Measurements from ENCODE around the gene JAKMIP1.

The JAKMIP1 gene

GRCh38 chr4:6065166-6065565, 135.2 kb downstream of the JAKMIP1 start:
- no peak for DNase-seq (ENCODE audit: low spot score)

DNA sequence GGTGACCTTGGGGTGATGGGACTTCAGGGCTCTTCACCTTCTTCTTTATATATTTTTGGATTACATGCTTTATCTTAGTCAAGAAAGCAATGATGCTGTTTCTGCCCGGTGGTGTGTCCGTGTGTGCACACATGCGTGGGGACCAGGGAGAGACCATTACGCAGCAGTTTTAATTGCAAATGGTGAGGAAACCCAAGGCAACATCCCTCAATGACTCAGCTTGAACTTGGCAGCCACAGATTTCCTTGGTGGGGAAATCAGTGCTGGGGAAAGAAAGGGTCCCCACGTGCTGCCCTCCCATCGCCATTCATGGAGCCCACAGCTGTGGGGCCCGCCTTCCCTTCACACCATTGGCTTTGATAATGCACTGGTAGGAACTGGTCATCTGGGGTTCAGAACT, 136.0 kb downstream of the JAKMIP1 start:
- DNase-seq (ENCODE audit: low spot score): no peak

DNA sequence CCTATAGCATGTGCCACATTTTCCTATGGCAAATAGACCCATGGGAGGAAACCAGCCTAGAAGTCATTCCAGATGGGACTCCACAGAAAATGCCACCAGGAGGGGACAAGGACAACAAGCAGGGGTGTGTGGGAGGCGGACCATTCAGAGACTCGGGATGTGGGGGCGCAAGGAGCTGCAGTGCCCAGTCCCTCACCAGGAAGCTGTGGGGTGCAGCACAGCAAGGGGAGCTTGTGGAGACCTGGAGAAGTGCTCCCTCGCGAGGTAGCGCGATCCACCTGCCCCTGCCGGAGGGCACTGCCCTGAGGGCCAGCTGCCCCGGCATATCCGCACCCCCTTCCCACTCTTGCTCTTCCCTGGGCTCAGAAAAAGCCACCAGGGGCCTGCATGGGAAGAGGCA, 136.7 kb downstream of the JAKMIP1 start:
- DNase-seq (ENCODE audit: low spot score): no peak

- no peak for DNase-seq (ENCODE audit: low spot score)
Observed at GRCh38 chr4:6062133-6062532, 138.2 kb downstream of the JAKMIP1 start.

DNA sequence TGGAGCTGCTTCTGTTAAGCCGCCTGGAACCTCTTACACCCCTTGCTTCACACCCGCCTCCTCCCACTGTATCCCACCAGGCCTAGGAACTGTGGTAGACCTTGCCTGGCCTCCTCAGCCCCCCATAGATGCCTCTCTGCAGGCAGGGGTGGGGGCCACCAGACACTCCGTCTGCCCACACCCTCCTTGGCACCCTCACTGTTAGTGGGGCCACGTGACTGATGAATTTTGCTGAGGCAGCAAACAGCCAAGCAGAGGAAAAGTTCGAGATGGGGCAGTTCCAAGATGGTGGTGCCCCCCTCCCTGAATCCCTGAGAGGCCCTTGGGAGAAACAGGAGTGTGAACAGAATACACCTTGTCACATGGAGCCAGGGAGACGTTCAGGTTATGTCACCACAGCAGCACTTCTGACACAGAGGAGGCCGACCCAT, 141.0 kb downstream of the JAKMIP1 start:
- no peak for DNase-seq (ENCODE audit: low spot score)

- no peak for DNase-seq (ENCODE audit: low spot score)
Observed at GRCh38 chr4:6058531-6059374, 141.6 kb downstream of the JAKMIP1 start.

- peak; percentile 32 for DNase-seq (ENCODE audit: low spot score)
Observed at GRCh38 chr4:6056976-6057766, 143.2 kb downstream of the JAKMIP1 start.

DNA sequence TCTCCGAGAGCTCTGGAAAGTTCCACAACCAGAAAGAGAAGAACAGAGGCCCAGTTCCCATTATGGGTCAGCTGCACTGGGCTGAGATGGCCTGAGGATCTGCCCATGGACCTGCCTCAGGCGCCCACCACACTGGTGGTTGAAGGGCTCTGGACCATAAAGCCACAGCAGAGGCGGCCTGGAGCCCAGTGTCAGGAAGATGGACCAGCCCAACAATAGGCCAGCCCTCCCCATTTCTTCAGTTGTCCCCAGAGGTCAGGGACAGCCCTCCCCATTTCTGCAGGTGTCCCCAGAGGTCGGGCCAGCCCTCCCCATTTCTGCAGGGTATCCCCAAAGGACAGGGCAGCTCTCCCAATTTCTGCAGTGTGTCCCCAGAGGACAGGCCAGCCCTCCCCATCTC, 144.9 kb downstream of the JAKMIP1 start:
- DNase-seq (ENCODE audit: low spot score): no peak

GRCh38 chr4:6055030-6055429, 145.3 kb downstream of the JAKMIP1 start:
- no peak for DNase-seq (ENCODE audit: low spot score)

DNA sequence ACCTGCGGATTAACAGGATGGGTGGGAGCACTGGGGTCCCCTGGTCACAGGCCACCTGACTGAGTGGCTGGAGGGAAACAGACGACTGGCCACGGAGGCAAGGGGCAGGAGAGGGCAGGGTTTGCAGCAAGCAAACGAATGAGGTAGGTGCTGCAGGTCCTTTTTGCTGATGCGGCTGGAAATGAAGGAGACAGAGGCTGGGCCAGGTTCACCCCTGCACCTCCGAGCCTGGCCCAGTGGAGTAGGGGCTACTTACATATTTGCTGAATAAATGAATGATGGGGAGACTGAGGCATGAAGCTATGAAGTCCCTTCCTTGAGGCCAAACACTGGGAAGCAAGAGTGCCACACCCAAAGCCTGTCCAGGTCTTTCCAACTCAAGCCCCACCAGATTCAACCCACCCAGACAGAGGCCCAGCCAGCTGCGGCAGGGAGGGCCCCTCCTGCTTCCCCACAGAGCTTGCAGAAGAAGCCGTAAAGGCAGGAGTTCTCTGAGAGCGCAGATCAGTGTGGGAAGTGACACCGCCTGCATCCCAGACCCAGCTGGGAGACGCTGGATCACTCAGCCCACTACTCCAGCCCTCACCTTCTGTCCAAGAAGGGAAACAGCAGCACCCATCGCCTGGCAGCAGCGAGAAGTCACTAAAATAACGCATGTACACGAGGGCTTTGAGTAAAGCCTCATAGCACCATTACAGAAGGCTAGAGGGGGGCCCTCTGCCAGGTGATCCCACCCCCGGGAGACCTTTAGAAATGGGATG, 146.0 kb downstream of the JAKMIP1 start:
- DNase-seq (ENCODE audit: low spot score): no peak

GRCh38 chr4:6052679-6053078, 147.7 kb downstream of the JAKMIP1 start:
- DNase-seq (ENCODE audit: low spot score): no peak

- DNase-seq (ENCODE audit: low spot score): no peak
Observed at GRCh38 chr4:6050551-6050950, 149.8 kb downstream of the JAKMIP1 start.

GRCh38 chr4:6049985-6050384, 150.4 kb downstream of the JAKMIP1 start:
- DNase-seq (ENCODE audit: low spot score): no peak

DNA sequence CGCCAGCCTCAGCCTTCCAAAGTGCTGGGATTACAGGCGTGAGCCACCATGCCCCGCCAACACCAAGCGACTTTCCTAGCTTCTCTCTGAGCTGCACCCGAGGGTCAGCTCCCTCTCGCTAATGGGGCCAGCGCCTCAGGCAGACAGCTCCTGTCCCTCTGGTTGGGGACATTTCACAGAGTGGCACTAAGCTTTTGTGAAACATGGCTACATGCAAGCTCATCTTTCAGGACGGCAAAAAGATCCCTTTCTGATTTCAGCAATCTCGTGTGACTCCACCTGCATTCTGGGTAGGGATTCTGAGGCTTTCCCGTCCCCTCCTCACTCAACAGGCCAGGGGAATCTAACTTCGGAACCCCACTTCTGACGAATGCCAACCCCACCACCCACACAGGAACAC, 151.1 kb downstream of the JAKMIP1 start:
- no peak for DNase-seq (ENCODE audit: low spot score)

DNA sequence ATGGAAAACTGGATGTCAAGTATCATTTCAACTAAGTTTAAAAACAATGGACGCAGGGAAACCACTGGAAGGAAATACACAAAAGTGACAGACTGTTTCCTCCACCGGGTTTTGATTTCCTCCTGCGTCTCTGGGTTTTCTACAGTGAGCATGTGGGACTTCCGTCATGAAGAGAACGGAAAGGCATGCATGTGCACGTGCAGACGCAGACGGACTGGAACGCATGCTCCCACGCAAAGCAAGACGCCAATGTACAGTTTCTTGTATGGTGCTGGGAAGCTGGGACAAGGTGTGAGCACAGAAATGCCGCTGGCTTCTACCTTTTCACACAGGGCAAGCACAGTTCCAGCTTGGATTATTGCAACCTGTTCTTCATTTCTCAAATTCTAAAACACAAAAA, 151.8 kb downstream of the JAKMIP1 start:
- no peak for DNase-seq (ENCODE audit: low spot score)

DNA sequence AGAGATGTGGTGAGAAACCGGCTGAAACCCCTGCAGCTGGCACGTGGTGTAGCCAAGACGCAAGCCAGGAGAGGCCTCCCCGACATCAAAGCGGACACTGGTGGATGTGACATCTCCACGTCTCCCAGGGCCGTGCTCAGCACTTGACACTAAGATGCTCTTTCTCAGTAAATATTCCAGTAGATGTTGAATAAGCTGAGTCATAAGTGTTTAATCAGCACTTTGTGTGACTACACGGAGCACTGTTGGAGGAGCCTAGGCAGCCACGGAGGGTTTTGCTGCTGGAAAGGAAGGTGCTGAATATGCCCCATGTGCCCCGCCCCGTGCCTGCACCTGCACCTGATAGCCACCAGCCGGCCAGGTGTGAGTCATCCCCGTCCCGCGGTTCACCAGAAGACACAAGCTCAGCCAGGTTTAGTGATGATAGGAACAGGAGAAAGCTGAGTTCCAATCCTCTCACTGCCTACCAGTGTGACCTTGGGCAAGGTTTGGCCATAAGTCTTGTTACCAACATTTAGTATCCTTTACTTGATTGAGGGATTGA, 153.1 kb downstream of the JAKMIP1 start:
- no peak for DNase-seq (ENCODE audit: low spot score)

DNA sequence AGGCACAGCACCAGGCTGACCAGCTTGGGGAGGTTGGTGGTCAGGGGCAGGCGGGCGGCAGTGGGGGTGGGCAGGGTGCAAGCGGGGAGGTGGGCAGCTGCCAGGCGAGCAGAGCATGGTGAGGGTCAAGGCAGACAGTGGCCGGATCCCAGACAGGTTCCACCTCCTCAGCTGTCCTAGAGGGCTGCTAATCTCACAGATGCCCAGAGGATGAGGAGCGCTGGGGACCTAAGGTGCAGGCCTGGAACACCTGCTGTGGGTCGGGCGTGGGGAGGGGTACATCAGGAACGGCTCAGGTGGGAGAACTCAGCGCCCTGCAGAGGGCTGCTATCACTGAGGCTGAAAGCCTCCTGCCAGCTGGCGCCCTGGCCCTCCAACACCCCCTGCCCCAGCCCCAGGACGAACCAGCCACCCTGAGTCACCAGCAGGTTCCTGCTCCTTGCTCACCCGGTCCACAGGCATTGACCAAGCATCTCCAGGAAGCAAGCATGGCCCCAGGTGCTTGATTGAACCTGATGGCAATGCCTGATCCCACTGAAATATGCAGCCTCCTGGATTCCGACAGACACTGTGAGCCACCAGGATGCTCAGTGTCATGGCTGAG, 153.7 kb downstream of the JAKMIP1 start:
- DNase-seq (ENCODE audit: low spot score): no peak

- no peak for DNase-seq (ENCODE audit: low spot score)
Observed at GRCh38 chr4:6044805-6045204, 155.5 kb downstream of the JAKMIP1 start.

- no peak for DNase-seq (ENCODE audit: low spot score)
Observed at GRCh38 chr4:6044276-6044675, 156.1 kb downstream of the JAKMIP1 start.

- DNase-seq (ENCODE audit: low spot score): no peak
Observed at GRCh38 chr4:6043843-6044242, 156.5 kb downstream of the JAKMIP1 start.

DNA sequence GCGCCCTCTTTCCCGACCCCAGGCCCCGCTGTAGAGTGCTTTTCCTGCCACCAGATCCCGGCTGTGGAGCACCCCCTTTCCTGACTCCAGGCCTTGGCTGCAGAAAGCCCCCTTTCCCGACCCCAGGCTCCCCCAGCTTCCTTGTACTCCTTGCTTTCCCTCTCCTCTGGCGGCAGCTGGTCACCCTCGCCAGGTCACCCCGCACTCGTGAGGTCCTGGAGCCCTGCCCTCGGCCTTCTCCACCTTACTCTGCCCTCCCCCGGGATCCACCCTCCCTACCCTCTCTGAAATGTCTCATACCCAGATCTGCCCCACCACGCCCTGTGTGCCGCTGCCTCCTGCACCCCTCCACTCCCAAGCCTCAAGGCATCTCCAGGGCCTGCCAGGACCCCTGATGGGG, 157.2 kb downstream of the JAKMIP1 start:
- no peak for DNase-seq (ENCODE audit: low spot score)

Data from Ammon's horn (tissue), 1 donor.